ENCODE data around the gene CAMKMT.
"Not testable (repeated sequence)": the region's sequence is repeated elsewhere in the genome, so short reads cannot be mapped to it uniquely, and the experiment has no call there.

CAMKMT gene

GRCh38 chr2:44559108-44559507 is 197.4 kb downstream of the CAMKMT start:
- no peak for DNase-seq

- no peak for DNase-seq
Measured at GRCh38 chr2:44560352-44560751, 198.6 kb downstream of the CAMKMT start.

GRCh38 chr2:44560941-44561340 is 199.2 kb downstream of the CAMKMT start:
- DNase-seq = no peak

- no peak for DNase-seq
Measured at GRCh38 chr2:44562737-44563136, 201.0 kb downstream of the CAMKMT start.

- no peak for DNase-seq
Measured at GRCh38 chr2:44564752-44565151, 203.0 kb downstream of the CAMKMT start.

GRCh38 chr2:44566059-44566458 is 204.3 kb downstream of the CAMKMT start:
- peak; percentile 36 for DNase-seq

- no peak for DNase-seq
Measured at GRCh38 chr2:44569491-44569890, 207.7 kb downstream of the CAMKMT start.

GRCh38 chr2:44570271-44570670 is 208.5 kb downstream of the CAMKMT start:
- no peak for DNase-seq

GRCh38 chr2:44570777-44571176 is 209.0 kb downstream of the CAMKMT start:
- DNase-seq = no peak

- DNase-seq = no peak
Measured at GRCh38 chr2:44572196-44572900, 210.6 kb downstream of the CAMKMT start.

GRCh38 chr2:44573996-44574395 is 212.2 kb downstream of the CAMKMT start:
- DNase-seq = no peak

GRCh38 chr2:44578471-44579093 is 216.8 kb downstream of the CAMKMT start:
- no peak for DNase-seq

- peak; percentile 11 for DNase-seq
Measured at GRCh38 chr2:44579115-44579836, 217.5 kb downstream of the CAMKMT start.

- DNase-seq = no peak
Measured at GRCh38 chr2:44579837-44580230, 218.1 kb downstream of the CAMKMT start.

- DNase-seq = no peak
Measured at GRCh38 chr2:44580875-44581515, 219.2 kb downstream of the CAMKMT start.

GRCh38 chr2:44582363-44583008 is 220.7 kb downstream of the CAMKMT start:
- DNase-seq = no peak

GRCh38 chr2:44595615-44596014 is 233.9 kb downstream of the CAMKMT start:
- DNase-seq = not testable (repeated sequence)

- DNase-seq = no peak
Measured at GRCh38 chr2:44596537-44597320, 235.0 kb downstream of the CAMKMT start.

- peak; percentile 66 for DNase-seq
Measured at GRCh38 chr2:44598330-44599119, 236.8 kb downstream of the CAMKMT start.

GRCh38 chr2:44599130-44599529 is 237.4 kb downstream of the CAMKMT start:
- DNase-seq = peak; percentile 87

- DNase-seq = no peak
Measured at GRCh38 chr2:44602446-44602845, 240.7 kb downstream of the CAMKMT start.

All from NCI-H2171 treated with DMSO at 0.1 percent for 48 hours (cell line).